Measurements from ENCODE around the gene CAVIN3. TPM values are rescaled to one million over a fixed set of nuclear protein-coding genes. Genes with fewer than 3 reads are reported as not detected.

The CAVIN3 gene
- 171 and 329 TPM in 2 replicates for total RNA-seq

GRCh38 chr11:6320411-6321155 lies at the start of gene CAVIN3:
TSS of gene CAVIN3 (minus strand) at chr11:6320501. CDS start at chr11:6320476, 25 bp downstream.

Other genes starting within 250 kb of the CAVIN3 start
- not detected in 2 replicates for gene OR56B4, start 212.8 kb downstream of the CAVIN3 start, total RNA-seq
- under 0.01 TPM in 1 of 2 replicates, not detected in the other for gene OR52B2, start 150.2 kb downstream of the CAVIN3 start, total RNA-seq
- gene OR52W1, start 121.3 kb downstream of the CAVIN3 start, total RNA-seq, result not detected in 2 replicates
- gene C11orf42, start 114.9 kb downstream of the CAVIN3 start, total RNA-seq, result not detected in 2 replicates
- gene FHIP1B, start 85.9 kb downstream of the CAVIN3 start, total RNA-seq, result 13.2 and 19.2 TPM in 2 replicates
- gene CNGA4, start 81.4 kb downstream of the CAVIN3 start, total RNA-seq, result 0.37 TPM in 1 of 2 replicates, not detected in the other
- gene CCKBR, start 60.7 kb downstream of the CAVIN3 start, total RNA-seq, result not detected in 2 replicates
- 28.3 and 31.7 TPM in 2 replicates for gene SMPD1, start 70.0 kb upstream of the CAVIN3 start, total RNA-seq
- 27.6 and 29.9 TPM in 2 replicates for gene APBB1, start 98.6 kb upstream of the CAVIN3 start, total RNA-seq
- gene HPX, start 120.5 kb upstream of the CAVIN3 start, total RNA-seq, result 0.37 and 0.98 TPM in 2 replicates
- gene TRIM3, start 153.4 kb upstream of the CAVIN3 start, total RNA-seq, result 16.9 and 26.0 TPM in 2 replicates
- 44.4 and 51.1 TPM in 2 replicates for gene ARFIP2, start 160.8 kb upstream of the CAVIN3 start, total RNA-seq
- gene TIMM10B, start 161.0 kb upstream of the CAVIN3 start, total RNA-seq, result 36.7 and 37.3 TPM in 2 replicates
- gene DNHD1, start 176.8 kb upstream of the CAVIN3 start, total RNA-seq, result 9.4 and 11.4 TPM in 2 replicates